K562 (cell line): ENCODE results near the gene RPRML.

Experiments used
- CBX1 ChIP-seq: sonication (generic); IDR thresholded peaks from 2 replicates; pipeline ENCODE4 v1.6.1; 2016; ENCODE audit warnings: antibody characterized with exemption, low read depth, mild to moderate bottlenecking
- TF ChIP-seq, protein P1 (sequence below), 2 experiments: fragments of 450-650 bp in 1 of 2; sonication (generic) in 1 of 2; formaldehyde crosslinking; conservative IDR thresholded peaks; 2 replicates each; pipeline versions ENCODE4 v1.4.0 to v1.8.1; 2020 to 2022; ENCODE audit warnings: mild to moderate bottlenecking in 1 of 2, missing genetic modification reagents in 1 of 2
- TF ChIP-seq, protein P2 (sequence below): sonication (generic); formaldehyde crosslinking; IDR thresholded peaks from 2 replicates; pipeline ENCODE4 v1.9.0; 2022; ENCODE audit warnings: mild to moderate bottlenecking, missing genetic modification reagents

GRCh38 chr17:46994993-46995392, 15.9 kb upstream of the RPRML start:
- TF ChIP-seq, protein P1, sequence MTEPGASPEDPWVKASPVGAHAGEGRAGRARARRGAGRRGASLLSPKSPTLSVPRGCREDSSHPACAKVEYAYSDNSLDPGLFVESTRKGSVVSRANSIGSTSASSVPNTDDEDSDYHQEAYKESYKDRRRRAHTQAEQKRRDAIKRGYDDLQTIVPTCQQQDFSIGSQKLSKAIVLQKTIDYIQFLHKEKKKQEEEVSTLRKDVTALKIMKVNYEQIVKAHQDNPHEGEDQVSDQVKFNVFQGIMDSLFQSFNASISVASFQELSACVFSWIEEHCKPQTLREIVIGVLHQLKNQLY (CRISPR knock-in tag; conservative IDR thresholded peaks at IDR 0.05), result no peak
- TF ChIP-seq, protein P2, sequence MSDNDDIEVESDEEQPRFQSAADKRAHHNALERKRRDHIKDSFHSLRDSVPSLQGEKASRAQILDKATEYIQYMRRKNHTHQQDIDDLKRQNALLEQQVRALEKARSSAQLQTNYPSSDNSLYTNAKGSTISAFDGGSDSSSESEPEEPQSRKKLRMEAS, result no peak
- no peak for TF ChIP-seq CBX1
